Breast epithelium (tissue), 4 donors: ENCODE results near the gene P2RX5. TPM values are rescaled to one million over a fixed set of nuclear protein-coding genes. Genes with fewer than 3 reads are reported as not detected.

Experiments
- DNase-seq, 2 donors: peaks; one replicate each; pipeline ENCODE4 v3.0.0-alpha.2; 2019; ENCODE audit warnings: low spot score in 2 of 2
- H3K27ac ChIP-seq, 2 donors: fragments of 200-600 bp; sonication (generic) in 1 of 2; one replicate each; pipeline ENCODE4 v1.5.1; 2016 to 2019; ENCODE audit warnings: mild to moderate bottlenecking in 1 of 2
- H3K27me3 ChIP-seq, 2 donors: fragments of 200-600 bp; sonication (generic) in 1 of 2; one replicate each; pipeline versions ENCODE4 v1.5.1 to v1.6.0; 2017 to 2019; ENCODE audit warnings: control low read depth in 1 of 2, mild to moderate bottlenecking in 1 of 2
- H3K36me3 ChIP-seq: fragments of 200-600 bp; one replicate; pipeline ENCODE4 v1.5.1; 2019
- H3K4me1 ChIP-seq, 2 donors: fragments of 200-600 bp; sonication (generic); one replicate each; pipeline ENCODE4 v1.5.1; 2016 to 2019; ENCODE audit warnings: control low read depth in 1 of 2
- H3K4me3 ChIP-seq, 3 donors: fragments of 200-600 bp; sonication (generic); 1 replicate in 2 of 3; 2 replicates in 1 of 3; pipeline ENCODE4 v1.5.1; 2016 to 2019; ENCODE audit warnings: mild to moderate bottlenecking in 3 of 3, moderate library complexity in 2 of 3
- H3K9me3 ChIP-seq, 2 donors: fragments of 200-600 bp; sonication (generic) in 1 of 2; one replicate each; pipeline ENCODE4 v1.5.1; 2016 to 2019; ENCODE audit warnings: control low read depth in 1 of 2
- POLR2A ChIP-seq: fragments of 450-650 bp; IDR thresholded peaks from one replicate; pipeline ENCODE4 v1.6.1; 2016; ENCODE audit warnings: antibody characterized with exemption, mild to moderate bottlenecking, moderate library complexity
- POLR2AphosphoS5 ChIP-seq, 3 donors: sonication (generic); formaldehyde crosslinking; IDR thresholded peaks; one replicate each; pipeline ENCODE4 v1.6.1; 2017; ENCODE audit warnings: antibody characterized with exemption in 3 of 3
- intact Hi-C: fragments of 100-400 bp; cut with DNase I; formaldehyde crosslinking; loops from one replicate; pipeline ENCODE4 v1.15.1; 2023; ENCODE audit warnings: low total_unique reads
- total RNA-seq, 3 donors: library from RNA; depleted of rRNA; stranded (reverse); fragments of >200 nt; gene quantifications; one replicate each; pipeline ENCODE4 v1.1.0, GENCODE V29; 2016
- TF ChIP-seq, protein P1 (sequence below), 3 donors: fragments of 450-650 bp; IDR thresholded peaks; one replicate each; pipeline ENCODE4 v1.5.1; 2016 to 2017; ENCODE audit warnings: antibody characterized with exemption in 3 of 3, mild to moderate bottlenecking in 3 of 3, moderate library complexity in 3 of 3

The P2RX5 gene, protein sequence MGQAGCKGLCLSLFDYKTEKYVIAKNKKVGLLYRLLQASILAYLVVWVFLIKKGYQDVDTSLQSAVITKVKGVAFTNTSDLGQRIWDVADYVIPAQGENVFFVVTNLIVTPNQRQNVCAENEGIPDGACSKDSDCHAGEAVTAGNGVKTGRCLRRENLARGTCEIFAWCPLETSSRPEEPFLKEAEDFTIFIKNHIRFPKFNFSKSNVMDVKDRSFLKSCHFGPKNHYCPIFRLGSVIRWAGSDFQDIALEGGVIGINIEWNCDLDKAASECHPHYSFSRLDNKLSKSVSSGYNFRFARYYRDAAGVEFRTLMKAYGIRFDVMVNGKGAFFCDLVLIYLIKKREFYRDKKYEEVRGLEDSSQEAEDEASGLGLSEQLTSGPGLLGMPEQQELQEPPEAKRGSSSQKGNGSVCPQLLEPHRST
- total RNA-seq: 1 to 10 TPM in 1 of 3 donors, under 1 TPM in 2; 0.29 to 2.0 (median 0.32) TPM

DNA sequence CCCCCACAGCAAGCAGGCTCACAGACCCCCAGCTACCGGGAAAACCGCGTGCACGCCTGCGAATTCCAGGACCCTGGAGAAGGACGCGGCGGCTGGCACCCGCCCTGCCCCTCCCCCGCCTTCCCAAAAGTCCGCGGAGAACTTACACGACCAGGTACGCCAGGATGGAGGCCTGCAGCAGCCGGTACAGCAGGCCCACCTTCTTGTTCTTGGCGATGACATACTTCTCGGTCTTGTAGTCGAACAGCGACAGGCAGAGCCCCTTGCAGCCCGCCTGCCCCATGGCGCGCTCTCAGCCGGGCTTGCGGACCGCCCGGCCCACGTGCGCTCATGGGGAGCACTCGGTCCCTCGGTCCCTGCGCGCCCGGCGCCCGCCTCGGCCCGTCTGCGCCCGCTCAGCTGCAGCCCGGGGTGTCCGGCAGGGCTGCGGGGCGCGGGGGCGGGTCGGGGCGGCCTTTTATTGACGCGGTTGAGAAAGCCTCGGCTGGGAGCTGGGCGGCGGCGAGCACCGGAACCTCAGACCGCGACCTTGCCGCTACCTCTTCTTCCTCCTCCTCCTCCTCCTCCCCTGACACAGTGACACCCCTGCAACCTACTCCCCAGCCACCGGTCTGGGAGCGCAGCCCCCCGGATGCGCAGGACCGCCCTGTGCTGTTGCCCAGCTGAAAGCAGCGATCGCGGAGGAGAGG, at the start of gene P2RX5:
TSS of gene P2RX5 (minus strand) at position 433 of the 689 bp plus-strand sequence. CDS start at position 283, 150 bp downstream.
- Histone ChIP-seq H3K4me3 (peak within 1 kb of the TSS; percentile 30 to 68 (median 49)), H3K36me3 (no peaks in the 10 kb centered on the region), H3K4me1 (peaks cover 0 to 4% of the 10 kb centered on the region in 2 donors), H3K27me3 (peaks cover 8 to 58% of the 10 kb centered on the region in 2 donors), H3K9me3 (peaks cover 0 to 10% of the 10 kb centered on the region in 2 donors), H3K27ac (no peak within 1 kb of the TSS)
- intact Hi-C loops: no loop called here
- no peak for DNase-seq
- TF ChIP-seq, protein P1, sequence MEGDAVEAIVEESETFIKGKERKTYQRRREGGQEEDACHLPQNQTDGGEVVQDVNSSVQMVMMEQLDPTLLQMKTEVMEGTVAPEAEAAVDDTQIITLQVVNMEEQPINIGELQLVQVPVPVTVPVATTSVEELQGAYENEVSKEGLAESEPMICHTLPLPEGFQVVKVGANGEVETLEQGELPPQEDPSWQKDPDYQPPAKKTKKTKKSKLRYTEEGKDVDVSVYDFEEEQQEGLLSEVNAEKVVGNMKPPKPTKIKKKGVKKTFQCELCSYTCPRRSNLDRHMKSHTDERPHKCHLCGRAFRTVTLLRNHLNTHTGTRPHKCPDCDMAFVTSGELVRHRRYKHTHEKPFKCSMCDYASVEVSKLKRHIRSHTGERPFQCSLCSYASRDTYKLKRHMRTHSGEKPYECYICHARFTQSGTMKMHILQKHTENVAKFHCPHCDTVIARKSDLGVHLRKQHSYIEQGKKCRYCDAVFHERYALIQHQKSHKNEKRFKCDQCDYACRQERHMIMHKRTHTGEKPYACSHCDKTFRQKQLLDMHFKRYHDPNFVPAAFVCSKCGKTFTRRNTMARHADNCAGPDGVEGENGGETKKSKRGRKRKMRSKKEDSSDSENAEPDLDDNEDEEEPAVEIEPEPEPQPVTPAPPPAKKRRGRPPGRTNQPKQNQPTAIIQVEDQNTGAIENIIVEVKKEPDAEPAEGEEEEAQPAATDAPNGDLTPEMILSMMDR (IDR thresholded peaks at IDR 0.05): no peak
- TF ChIP-seq POLR2A: no peak
- TF ChIP-seq POLR2AphosphoS5 (IDR thresholded peaks at IDR 0.05): no peak

DNA sequence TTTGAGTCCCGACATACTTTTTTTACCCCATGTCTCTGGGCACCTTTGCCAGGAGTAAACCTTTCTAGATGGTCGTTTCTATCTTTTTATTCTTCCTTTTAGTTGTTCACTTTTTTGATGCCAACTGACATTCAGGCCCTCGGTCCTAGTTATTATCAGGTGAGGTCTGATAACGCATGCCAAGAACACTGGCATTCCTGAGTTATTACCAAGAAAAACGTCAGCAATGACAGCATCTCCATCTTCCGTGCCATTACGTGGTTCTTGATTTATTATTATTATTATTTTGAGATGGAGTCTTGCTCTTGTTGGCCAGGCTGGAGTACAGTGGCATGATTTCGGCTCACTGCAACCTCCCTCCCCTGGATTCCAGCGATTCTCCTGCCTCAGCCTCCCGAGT, 49.1 kb upstream of the P2RX5 start:
- Histone ChIP-seq H3K4me3 (no peak overlapping the region), H3K4me1 (no peaks in the 10 kb centered on the region), H3K36me3 (no peaks in the 10 kb centered on the region), H3K27me3 (no peaks in the 10 kb centered on the region), H3K9me3 (no peaks in the 10 kb centered on the region), H3K27ac (no peak overlapping the region)
- TF ChIP-seq POLR2AphosphoS5 (IDR thresholded peaks at IDR 0.05): no peak
- TF ChIP-seq, protein P1 (IDR thresholded peaks at IDR 0.05): no peak
- DNase-seq: no peak
- intact Hi-C loops: no loop called here

DNA sequence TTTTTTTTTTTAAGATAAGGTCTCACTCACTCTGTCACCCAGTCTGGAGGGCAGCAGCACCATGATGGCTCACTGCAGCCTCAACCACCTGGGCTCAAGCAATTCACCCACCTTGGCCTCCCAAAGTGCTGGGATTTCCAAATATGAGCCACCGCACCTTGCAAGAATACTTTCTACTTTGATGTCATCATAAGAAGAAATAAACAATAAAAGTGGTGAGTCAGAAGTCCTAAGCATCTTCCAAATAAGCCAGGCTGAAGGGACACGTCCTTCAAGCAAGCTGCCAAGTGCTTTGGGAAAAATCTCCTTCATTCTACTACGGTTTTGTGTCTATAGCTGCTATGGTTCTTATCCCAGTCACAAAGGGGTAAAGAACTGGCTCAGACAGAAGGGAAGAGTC, 48.1 kb upstream of the P2RX5 start:
- Histone ChIP-seq H3K36me3 (no peaks in the 10 kb centered on the region), H3K4me3 (no peak overlapping the region), H3K27me3 (no peaks in the 10 kb centered on the region), H3K27ac (no peak overlapping the region), H3K4me1 (no peaks in the 10 kb centered on the region), H3K9me3 (no peaks in the 10 kb centered on the region)
- TF ChIP-seq, protein P1 (IDR thresholded peaks at IDR 0.05): no peak
- no peak for TF ChIP-seq POLR2A
- no peak for TF ChIP-seq POLR2AphosphoS5 (IDR thresholded peaks at IDR 0.05)
- DNase-seq: no peak
- intact Hi-C loops: no loop called here

DNA sequence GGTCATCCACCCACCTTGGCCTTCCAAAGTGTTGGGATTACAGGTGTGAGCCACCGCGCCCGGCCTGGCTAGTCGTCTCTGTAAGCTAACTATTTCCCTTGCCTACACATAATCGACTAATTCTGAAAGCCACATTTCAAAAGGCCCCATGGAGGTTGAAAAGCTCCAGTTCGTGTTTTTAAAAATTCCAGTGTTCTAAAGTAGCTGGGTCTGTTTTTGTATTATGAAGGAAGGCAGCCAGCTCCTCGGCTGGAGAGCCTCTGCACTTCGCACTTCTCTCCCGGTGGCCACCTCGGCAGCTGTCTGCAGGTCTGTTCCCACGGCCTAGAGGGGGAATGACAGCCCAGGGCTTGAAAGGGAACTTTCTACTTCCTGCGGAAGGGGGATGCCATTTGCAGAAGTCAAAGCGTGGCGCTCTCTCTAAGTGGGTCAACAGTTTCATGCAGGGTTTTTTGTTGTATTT, 44.7 kb upstream of the P2RX5 start:
- intact Hi-C loops: no loop called here
- Histone ChIP-seq H3K4me3 (no peak overlapping the region), H3K27me3 (no peaks in the 10 kb centered on the region)

More for the DNA sequence above, 44.7 kb upstream of the P2RX5 start:
- no peaks in the 10 kb centered on the region for H3K4me1 ChIP-seq
- no peak overlapping the region for H3K27ac ChIP-seq
- DNase-seq: no peak
- TF ChIP-seq POLR2AphosphoS5 (IDR thresholded peaks at IDR 0.05): no peak
- TF ChIP-seq POLR2A: no peak
- TF ChIP-seq, protein P1 (IDR thresholded peaks at IDR 0.05): no peak
- no peaks in the 10 kb centered on the region for H3K9me3 ChIP-seq
- no peaks in the 10 kb centered on the region for H3K36me3 ChIP-seq
